ENCODE results near the gene NEB. TPM values are rescaled to one million over a fixed set of nuclear protein-coding genes. Genes with fewer than 3 reads are reported as not detected.
"Not testable (repeated sequence)": the region's sequence is repeated elsewhere in the genome, so short reads cannot be mapped to it uniquely, and the experiment has no call there.

The NEB gene
- total and polyA plus RNA-seq, 2 donors (not counting 1 experiment from before 2014, with no cell fraction given), result 3.6 to 4.6 TPM

- Mint-ChIP-seq H3K4me1 (no peaks in the 10 kb centered on the region), H3K9me3 (ENCODE audit: insufficient read depth) (peaks cover 2% of the 10 kb centered on the region), H3K27me3 (no peaks in the 10 kb centered on the region), H3K4me3 (no peak overlapping the region), H3K27ac (no peak overlapping the region)
- no peaks in the 10 kb centered on the region for H3K36me3 ChIP-seq (replicated peaks in 1 of 2; ENCODE audit: control extremely low read depth in 1 of 2, control insufficient read depth in 1 of 2, extremely low read depth in 1 of 2, insufficient read depth in 2 of 2, low read length in 1 of 2)
- TF ChIP-seq EZH2 (IDR thresholded peaks at IDR 0.05; ENCODE audit: borderline replicate concordance, insufficient read depth, low read depth, low read length, poor library complexity, severe bottlenecking) (no peak), CTCF (IDR thresholded peaks at IDR 0.05) (no peak)
- ATAC-seq (ENCODE audit: low read depth) (no peak), DNase-seq (no peak)
- H3K27ac ChIP-seq (ENCODE audit: low read length in 2 of 2), result no peak overlapping the region
- intact Hi-C loops (cut with micrococcal nuclease), result no loop called here
- H3K4me1 ChIP-seq (ENCODE audit: control insufficient read depth in 2 of 2, insufficient read depth in 2 of 2, low read length in 2 of 2), result no peaks in the 10 kb centered on the region
- H3K27me3 ChIP-seq (replicated peaks in 1 of 4; ENCODE audit: control extremely low read depth in 1 of 4, control insufficient read depth in 3 of 4, insufficient read depth in 4 of 4, low read length in 3 of 4), result no peaks in the 10 kb centered on the region
- H3K4me2 ChIP-seq (replicated peaks; ENCODE audit: low read depth, low read length, poor library complexity, severe bottlenecking), result no peak overlapping the region
- no peaks in the 10 kb centered on the region for H4K20me1 ChIP-seq (ENCODE audit: control insufficient read depth, insufficient read depth, low read length, poor library complexity, severe bottlenecking)
- H3K79me2 ChIP-seq (ENCODE audit: control insufficient read depth, insufficient read depth, low read length), result no peaks in the 10 kb centered on the region
- WGBS (ENCODE audit: insufficient coverage), result no CpG with 5 or more reads among the region's 3 CpGs
- H3K9ac ChIP-seq (ENCODE audit: low read length), result no peak overlapping the region
- ChIA-PET POLR2A (no interaction called here), CTCF (interaction anchor here (0.9 to 2.1 kb wide), 3 partner anchors 10 to 143 kb away, joined by 3 to 5 read pairs (median 3); no protein-coding TSS in a partner anchor)
- H2AFZ ChIP-seq (ENCODE audit: insufficient read depth, low read depth, low read length, poor library complexity, severe bottlenecking), result no peak overlapping the region
- H3K9me3 ChIP-seq (ENCODE audit: control extremely low read depth in 1 of 3, control insufficient read depth in 2 of 3, insufficient read depth in 1 of 3, low read length in 2 of 3), result peaks cover 0 to 6% (median 4%) of the 10 kb centered on the region in 3 donors
- no peak overlapping the region for H3K4me3 ChIP-seq (ENCODE audit: control extremely low read depth in 1 of 5, extremely low read depth in 1 of 5, insufficient read depth in 1 of 5, low read depth in 2 of 5, low read length in 4 of 5)
These were observed 84.3 kb downstream of the NEB start for GRCh38 chr2:151649966-151650365.

GRCh38 chr2:151649400-151649799 lies 84.9 kb downstream of the NEB start:
- ATAC-seq (ENCODE audit: low read depth), result no peak
- Histone ChIP-seq H3K9ac (ENCODE audit: low read length) (no peak overlapping the region), H3K4me2 (replicated peaks; ENCODE audit: low read depth, low read length, poor library complexity, severe bottlenecking) (no peak overlapping the region), H4K20me1 (ENCODE audit: control insufficient read depth, insufficient read depth, low read length, poor library complexity, severe bottlenecking) (no peaks in the 10 kb centered on the region), H3K79me2 (ENCODE audit: control insufficient read depth, insufficient read depth, low read length) (no peaks in the 10 kb centered on the region), H3K36me3 (replicated peaks in 1 of 2; ENCODE audit: control extremely low read depth in 1 of 2, control insufficient read depth in 1 of 2, extremely low read depth in 1 of 2, insufficient read depth in 2 of 2, low read length in 1 of 2) (no peaks in the 10 kb centered on the region), H3K9me3 (ENCODE audit: control extremely low read depth in 1 of 3, control insufficient read depth in 2 of 3, insufficient read depth in 1 of 3, low read length in 2 of 3) (peaks cover 0 to 6% (median 4%) of the 10 kb centered on the region in 3 donors), H2AFZ (ENCODE audit: insufficient read depth, low read depth, low read length, poor library complexity, severe bottlenecking) (no peak overlapping the region), H3K27ac (ENCODE audit: low read length in 2 of 2) (no peak overlapping the region), H3K4me1 (ENCODE audit: control insufficient read depth in 2 of 2, insufficient read depth in 2 of 2, low read length in 2 of 2) (no peaks in the 10 kb centered on the region), H3K27me3 (replicated peaks in 1 of 4; ENCODE audit: control extremely low read depth in 1 of 4, control insufficient read depth in 3 of 4, insufficient read depth in 4 of 4, low read length in 3 of 4) (no peaks in the 10 kb centered on the region), H3K4me3 (ENCODE audit: control extremely low read depth in 1 of 5, extremely low read depth in 1 of 5, insufficient read depth in 1 of 5, low read depth in 2 of 5, low read length in 4 of 5) (no peak overlapping the region)
- DNase-seq, result no peak
- no peaks in the 10 kb centered on the region for H3K4me1 Mint-ChIP-seq
- WGBS (ENCODE audit: insufficient coverage), result no CpG with 5 or more reads among the region's 1 CpG
- ChIA-PET CTCF (interaction anchor here (1.2 kb wide), 1 partner anchor 10 kb away, joined by 3 read pairs; no protein-coding TSS in a partner anchor), POLR2A (no interaction called here)
- H3K27me3 Mint-ChIP-seq, result no peaks in the 10 kb centered on the region
- no peak overlapping the region for H3K4me3 Mint-ChIP-seq
- H3K9me3 Mint-ChIP-seq (ENCODE audit: insufficient read depth), result peaks cover 2% of the 10 kb centered on the region
- intact Hi-C loops (cut with micrococcal nuclease), result no loop called here
- TF ChIP-seq EZH2 (IDR thresholded peaks at IDR 0.05; ENCODE audit: borderline replicate concordance, insufficient read depth, low read depth, low read length, poor library complexity, severe bottlenecking), result no peak
- no peak for TF ChIP-seq CTCF (IDR thresholded peaks at IDR 0.05)
- no peak overlapping the region for H3K27ac Mint-ChIP-seq

GRCh38 chr2:151646512-151646911 lies 87.8 kb downstream of the NEB start:
- H3K4me3 Mint-ChIP-seq; ATAC-seq (ENCODE audit: low read depth); H3K36me3 ChIP-seq (replicated peaks in 1 of 2; ENCODE audit: control extremely low read depth in 1 of 2, control insufficient read depth in 1 of 2, extremely low read depth in 1 of 2, insufficient read depth in 2 of 2, low read length in 1 of 2); H3K4me1 ChIP-seq (ENCODE audit: control insufficient read depth in 2 of 2, insufficient read depth in 2 of 2, low read length in 2 of 2); H3K27ac Mint-ChIP-seq; H4K20me1 ChIP-seq (ENCODE audit: control insufficient read depth, insufficient read depth, low read length, poor library complexity, severe bottlenecking); DNase-seq; POLR2A ChIA-PET; H3K27ac ChIP-seq (ENCODE audit: low read length in 2 of 2); H3K27me3 ChIP-seq (replicated peaks in 1 of 4; ENCODE audit: control extremely low read depth in 1 of 4, control insufficient read depth in 3 of 4, insufficient read depth in 4 of 4, low read length in 3 of 4); H3K4me1 Mint-ChIP-seq; CTCF ChIA-PET; H3K79me2 ChIP-seq (ENCODE audit: control insufficient read depth, insufficient read depth, low read length); H3K4me2 ChIP-seq (replicated peaks; ENCODE audit: low read depth, low read length, poor library complexity, severe bottlenecking); H3K9ac ChIP-seq (ENCODE audit: low read length); H3K9me3 Mint-ChIP-seq (ENCODE audit: insufficient read depth); H3K9me3 ChIP-seq (ENCODE audit: control extremely low read depth in 1 of 3, control insufficient read depth in 2 of 3, insufficient read depth in 1 of 3, low read length in 2 of 3); intact Hi-C loops (cut with micrococcal nuclease); H3K4me3 ChIP-seq (ENCODE audit: control extremely low read depth in 1 of 5, extremely low read depth in 1 of 5, insufficient read depth in 1 of 5, low read depth in 2 of 5, low read length in 4 of 5); H3K27me3 Mint-ChIP-seq; H2AFZ ChIP-seq (ENCODE audit: insufficient read depth, low read depth, low read length, poor library complexity, severe bottlenecking): not testable (repeated sequence)
- 100% methylated on average over 1 of the region's 4 CpGs for WGBS (ENCODE audit: insufficient coverage)
